Left renal pelvis (tissue), 4 donors: ENCODE data around the gene KCNC4. TPM values are rescaled to one million over a fixed set of nuclear protein-coding genes. Genes with fewer than 3 reads are reported as not detected.
A peak's percentile ranks its signal among the peaks of the same experiment; 100 is the strongest.

ENCODE experiments used
- DNase-seq, 4 donors: peaks; one replicate each; pipeline ENCODE4 v3.0.0-alpha.2; 2013; ENCODE audit warnings: low read depth in 4 of 4, low spot score in 3 of 4
- polyA plus RNA-seq, 4 donors: library from polyadenylated mRNA; unstranded; fragments of 120-200 nt; gene quantifications; one replicate each; pipeline ENCODE4 v1.2.1, GENCODE V29; 2013; ENCODE audit not compliant: insufficient read length in 4 of 4

KCNC4 gene
- polyA plus RNA-seq, 4 donors = 2.5 to 6.5 (median 4.7) TPM

- DNase-seq = no peak
These were observed 18.3 kb downstream of the KCNC4 start for GRCh38 chr1:110228381-110228780.

- DNase-seq = no peak
These were observed 18.8 kb downstream of the KCNC4 start for GRCh38 chr1:110228869-110229268.

GRCh38 chr1:110229348-110230001 is 19.4 kb downstream of the KCNC4 start:
- no peak for DNase-seq

- no peak for DNase-seq
These were observed 20.5 kb downstream of the KCNC4 start for GRCh38 chr1:110230381-110231199.

GRCh38 chr1:110233861-110234260 is 23.7 kb downstream of the KCNC4 start:
- no peak for DNase-seq

GRCh38 chr1:110234691-110235090 is 24.6 kb downstream of the KCNC4 start:
- DNase-seq = no peak

- no peak for DNase-seq
These were observed 25.2 kb downstream of the KCNC4 start for GRCh38 chr1:110235181-110235833.

GRCh38 chr1:110235834-110236682 is 25.9 kb downstream of the KCNC4 start:
- no peak for DNase-seq

GRCh38 chr1:110237386-110238152 is 27.5 kb downstream of the KCNC4 start:
- no peak for DNase-seq

GRCh38 chr1:110239441-110240430 is 29.6 kb downstream of the KCNC4 start:
- DNase-seq = peak in 1 of 4 donors; percentile 12

GRCh38 chr1:110240476-110241210 is 30.5 kb downstream of the KCNC4 start:
- no peak for DNase-seq

- DNase-seq = no peak
These were observed 31.4 kb downstream of the KCNC4 start for GRCh38 chr1:110241516-110241915.

- DNase-seq = no peak
These were observed 31.9 kb downstream of the KCNC4 start for GRCh38 chr1:110242062-110242461.

GRCh38 chr1:110242731-110243130 is 32.6 kb downstream of the KCNC4 start:
- no peak for DNase-seq

GRCh38 chr1:110243146-110243545 is 33.0 kb downstream of the KCNC4 start:
- DNase-seq = no peak

- no peak for DNase-seq
These were observed 33.5 kb downstream of the KCNC4 start for GRCh38 chr1:110243574-110243973.

GRCh38 chr1:110245876-110246620 is 35.9 kb downstream of the KCNC4 start:
- no peak for DNase-seq
